Fibroblast of pulmonary artery (primary cell): Measurements from ENCODE around the gene DPH6.

Source experiments
- DNase-seq: peaks from one replicate; pipeline ENCODE4 v3.0.0-alpha.2; 2010; ENCODE audit warnings: low read depth
- H3K4me3 ChIP-seq: replicated peaks from 2 replicates; pipeline ENCODE4 v1.5.1; 2011; ENCODE audit warnings: low read depth, mild to moderate bottlenecking, control low read depth, low read length, moderate library complexity
- CTCF ChIP-seq: IDR thresholded peaks from 2 replicates; pipeline ENCODE4 v1.5.1; 2011; ENCODE audit warnings: mild to moderate bottlenecking, control low read depth, low read length, inconsistent platforms; ENCODE audit errors: missing control alignments

DPH6 gene

GRCh38 chr15:35546511-35547381 lies 781 bp upstream of the DPH6 start:
- peak overlapping the region; percentile 73 for H3K4me3 ChIP-seq
- no peak for DNase-seq
- no peak for TF ChIP-seq CTCF

GRCh38 chr15:35545316-35545823 lies 595 bp downstream of the DPH6 start:
- H3K4me3 ChIP-seq: peak overlapping the region; percentile 73

GRCh38 chr15:35540885-35541284 lies 5.1 kb downstream of the DPH6 start:
- no peak overlapping the region for H3K4me3 ChIP-seq
- DNase-seq: peak; percentile 51
- TF ChIP-seq CTCF: no peak

More at GRCh38 chr15:35545316-35545823, 595 bp downstream of the DPH6 start:
- peak; percentile 73 for DNase-seq
- no peak for TF ChIP-seq CTCF

GRCh38 chr15:35540021-35540420 lies 5.9 kb downstream of the DPH6 start:
- TF ChIP-seq CTCF: no peak
- no peak for DNase-seq
- H3K4me3 ChIP-seq: no peak overlapping the region

GRCh38 chr15:35535365-35535916 lies 10.5 kb downstream of the DPH6 start:
- DNase-seq: no peak
- TF ChIP-seq CTCF: no peak
- H3K4me3 ChIP-seq: no peak overlapping the region

- no peak overlapping the region for H3K4me3 ChIP-seq
- DNase-seq: no peak
- no peak for TF ChIP-seq CTCF
Measured at GRCh38 chr15:35533130-35534110, 12.5 kb downstream of the DPH6 start.
